Hindlimb muscle (tissue), 1 donor: Measurements from ENCODE around the gene LIPC. TPM values are rescaled to one million over a fixed set of nuclear protein-coding genes. Genes with fewer than 3 reads are reported as not detected.

Experiments
- DNase-seq: peaks from one replicate; pipeline ENCODE4 v3.0.0-alpha.2; 2013
- polyA plus RNA-seq: library from polyadenylated mRNA; unstranded; fragments of 120-200 nt; gene quantifications from one replicate; pipeline ENCODE4 v1.2.1, GENCODE V29; 2013; ENCODE audit not compliant: insufficient read length

The LIPC gene
- polyA plus RNA-seq = 1.0 TPM

DNA sequence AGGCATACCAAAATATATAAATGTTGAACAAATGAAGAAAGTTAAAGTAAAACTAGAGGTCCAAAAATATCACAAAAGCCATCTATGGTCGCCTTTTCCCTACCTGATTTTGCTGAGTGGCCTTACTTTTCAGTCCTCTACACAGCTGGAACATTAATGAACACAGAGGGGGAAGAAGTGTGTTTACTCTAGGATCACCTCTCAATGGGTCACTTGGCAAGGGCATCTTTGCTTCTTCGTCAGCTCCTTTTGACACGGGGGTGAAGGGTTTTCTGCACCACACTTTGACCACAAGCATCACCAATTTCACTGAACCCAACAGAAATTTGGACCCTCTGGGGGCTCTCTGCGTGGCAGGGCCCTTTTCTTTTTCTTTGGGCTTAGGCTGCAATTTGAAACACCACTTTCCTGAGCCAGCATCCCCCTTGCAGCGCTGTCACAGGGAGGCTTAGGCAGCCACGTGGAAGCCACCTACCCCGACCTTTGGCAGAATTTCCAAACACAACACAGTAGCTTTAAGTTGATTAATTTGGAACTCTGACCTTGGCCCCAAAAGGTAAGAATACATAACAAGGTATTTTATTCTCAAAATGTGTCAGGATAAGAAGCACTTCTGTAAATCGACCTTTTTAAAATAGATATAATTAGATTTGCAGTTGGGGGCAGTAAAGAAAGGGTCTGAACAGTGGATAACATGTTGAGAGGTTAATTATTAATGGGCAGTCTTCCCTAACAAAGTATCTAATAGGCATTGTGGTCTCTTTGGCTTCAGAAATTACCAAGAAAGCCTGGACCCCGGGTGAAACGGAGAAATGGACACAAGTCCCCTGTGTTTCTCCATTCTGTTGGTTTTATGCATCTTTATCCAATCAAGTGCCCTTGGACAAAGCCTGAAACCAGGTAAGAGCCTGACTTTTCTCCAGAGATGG is at the start of gene LIPC:
LIPC (plus strand) TSS at position 771 of the 929 bp plus-strand sequence; CDS start at position 813, 42 bp downstream.
- DNase-seq = no peak

GRCh38 chr15:58383876-58384275 is 47.9 kb upstream of the LIPC start:
- DNase-seq = no peak

- DNase-seq = no peak
Measured at GRCh38 chr15:58384667-58385066, 47.1 kb upstream of the LIPC start.

DNA sequence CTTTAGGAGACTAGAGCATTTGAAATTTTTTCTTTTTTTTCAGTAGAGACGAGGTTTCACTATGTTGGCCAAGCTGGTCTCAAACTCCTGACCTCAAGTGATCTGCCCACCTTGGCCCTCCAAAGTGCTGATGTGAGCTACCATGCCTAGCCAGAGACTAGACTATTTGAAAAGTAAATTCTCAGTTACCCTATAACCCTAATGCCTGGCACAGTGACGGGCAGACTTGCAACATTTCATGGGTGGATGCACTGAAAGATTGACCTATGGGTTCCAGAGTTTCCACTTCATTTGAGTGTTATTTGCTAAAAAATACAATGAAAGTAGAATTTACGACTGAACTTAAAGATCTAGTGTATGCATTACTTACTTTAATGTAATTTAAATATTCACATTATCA is 45.7 kb upstream of the LIPC start:
- no peak for DNase-seq

DNA sequence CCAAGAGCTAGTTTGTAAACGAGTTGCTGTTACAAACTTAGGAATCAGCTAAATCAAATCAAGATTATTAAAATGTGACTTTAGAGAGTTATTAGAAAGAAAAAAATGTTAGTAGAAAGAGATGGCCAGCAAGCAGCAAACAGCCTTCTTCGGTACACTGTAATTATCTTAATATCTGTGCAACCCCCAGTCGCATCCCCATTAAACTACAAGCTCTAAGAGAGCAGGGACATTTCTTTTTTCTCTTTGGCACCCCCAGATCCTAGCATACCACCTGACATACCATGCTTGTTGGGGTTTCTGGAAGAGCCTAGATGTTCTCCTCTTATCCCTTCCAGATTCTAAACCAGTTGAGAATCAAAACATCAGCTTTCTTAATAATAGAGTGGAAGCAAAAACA is 45.1 kb upstream of the LIPC start:
- DNase-seq = no peak

DNA sequence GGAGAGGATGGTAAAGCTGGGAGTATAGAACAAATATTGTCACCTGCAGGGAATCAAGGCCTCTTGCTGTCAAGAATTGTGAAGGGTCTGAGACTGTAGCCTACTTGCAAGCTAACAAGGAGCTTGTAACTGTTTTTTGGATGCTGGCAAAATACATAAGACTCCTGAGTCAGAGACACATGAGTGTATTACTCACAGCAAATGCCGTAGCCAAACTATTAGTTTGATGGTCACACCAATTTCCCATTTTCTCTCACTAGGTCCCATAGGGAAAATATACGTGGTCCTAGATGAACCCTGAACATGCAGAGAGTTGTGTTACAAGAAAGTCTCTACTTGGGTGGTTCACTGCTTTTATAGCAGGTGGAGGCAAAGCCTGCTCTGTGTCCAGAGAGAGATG is 44.7 kb upstream of the LIPC start:
- DNase-seq = no peak

- no peak for DNase-seq
Measured at GRCh38 chr15:58388211-58388610, 43.6 kb upstream of the LIPC start.

- DNase-seq = no peak
Measured at GRCh38 chr15:58390118-58390517, 41.7 kb upstream of the LIPC start.

- no peak for DNase-seq
Measured at GRCh38 chr15:58390655-58391054, 41.1 kb upstream of the LIPC start.

GRCh38 chr15:58391088-58391487 is 40.7 kb upstream of the LIPC start:
- no peak for DNase-seq

GRCh38 chr15:58392141-58392540 is 39.6 kb upstream of the LIPC start:
- DNase-seq = no peak

DNA sequence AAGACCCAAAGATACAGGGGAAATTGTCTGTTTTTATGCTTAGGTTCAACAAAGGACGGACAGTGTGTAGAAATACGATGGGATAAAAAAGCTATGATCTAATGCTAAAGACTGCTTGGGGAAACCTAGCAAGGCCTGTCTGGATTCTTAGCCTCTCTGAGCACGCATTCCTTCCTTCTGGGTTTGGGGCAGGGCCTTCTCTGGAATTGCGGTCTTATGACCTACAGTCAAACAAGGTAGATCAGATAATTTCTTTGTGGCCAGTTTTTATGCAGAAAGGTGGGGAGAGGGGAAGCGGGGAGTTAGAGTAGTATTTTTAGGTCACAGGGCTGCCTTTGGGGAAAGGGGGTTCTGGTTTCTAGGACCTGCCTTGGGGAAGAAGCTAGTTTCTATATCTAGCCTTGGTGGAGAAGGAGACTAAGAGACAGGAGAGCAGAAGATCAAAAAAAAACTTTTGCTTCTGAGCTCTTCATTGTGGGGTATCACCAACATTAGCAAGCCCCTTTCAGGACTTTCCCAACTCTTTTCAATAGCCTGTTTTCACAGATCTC is 39.1 kb upstream of the LIPC start:
- no peak for DNase-seq

DNA sequence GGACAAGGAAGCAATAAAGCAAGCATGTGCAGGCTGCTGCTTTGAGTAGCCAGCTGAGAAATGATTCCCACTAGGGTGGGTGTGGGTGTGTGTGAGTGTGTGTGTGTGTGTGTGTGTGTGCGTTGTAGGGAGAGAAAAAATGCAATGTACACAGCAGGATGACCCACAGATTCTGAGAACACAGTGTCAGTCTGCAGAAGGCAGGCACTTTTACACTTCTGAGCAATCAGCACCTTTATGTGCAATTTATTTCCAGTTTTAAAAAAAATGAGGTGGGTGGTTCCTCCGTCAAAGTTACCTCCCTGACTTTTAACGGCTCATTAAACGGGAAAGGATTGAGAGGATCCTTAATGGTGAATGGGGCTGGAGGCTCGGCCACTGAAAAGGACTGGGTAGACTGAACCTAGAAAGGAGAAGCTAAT is 38.5 kb upstream of the LIPC start:
- peak; percentile 23 for DNase-seq

GRCh38 chr15:58396181-58396580 is 35.6 kb upstream of the LIPC start:
- no peak for DNase-seq

DNA sequence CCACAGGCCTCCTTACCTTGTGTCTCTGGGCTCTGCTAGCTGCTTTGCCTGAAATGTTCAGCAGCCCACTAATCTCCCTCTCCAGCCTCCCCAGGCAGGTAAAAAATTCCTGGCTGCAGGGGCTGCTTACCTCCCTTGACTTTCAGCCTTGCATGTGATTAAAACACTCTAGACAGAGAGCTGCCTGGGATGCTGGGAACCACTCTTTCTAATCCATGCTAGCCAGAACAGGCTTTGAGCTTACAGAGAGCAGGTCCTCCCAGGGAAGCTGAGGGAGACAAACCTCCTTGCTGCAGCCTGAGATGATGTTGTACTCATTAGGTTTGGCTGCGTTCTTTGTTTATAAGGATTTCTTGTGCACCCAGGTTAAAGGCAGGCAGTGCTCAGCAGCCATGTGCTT is 33.7 kb upstream of the LIPC start:
- no peak for DNase-seq

DNA sequence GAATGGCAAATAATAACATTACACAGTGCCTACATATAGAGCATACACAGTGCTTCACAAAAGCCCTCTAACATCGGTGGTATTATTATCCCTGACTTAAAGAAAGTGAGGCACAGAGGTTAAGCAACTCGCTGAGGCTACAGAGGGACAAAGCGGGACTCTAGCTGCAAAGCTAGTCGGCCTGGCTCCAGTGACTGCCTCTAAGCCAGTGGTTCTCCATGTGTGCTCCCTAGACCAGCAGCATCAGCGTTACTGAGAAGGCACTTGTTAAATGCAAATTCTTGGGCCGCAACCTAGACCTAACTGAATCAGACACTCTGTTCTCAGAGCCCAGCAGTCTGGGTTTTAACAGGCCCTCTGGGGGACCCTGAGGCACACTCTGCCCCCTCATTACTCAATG is 33.1 kb upstream of the LIPC start:
- no peak for DNase-seq

GRCh38 chr15:58399739-58400138 is 32.1 kb upstream of the LIPC start:
- DNase-seq = no peak

- DNase-seq = no peak
Measured at GRCh38 chr15:58401276-58401675, 30.5 kb upstream of the LIPC start.

- no peak for DNase-seq
Measured at GRCh38 chr15:58401991-58402649, 29.7 kb upstream of the LIPC start.

DNA sequence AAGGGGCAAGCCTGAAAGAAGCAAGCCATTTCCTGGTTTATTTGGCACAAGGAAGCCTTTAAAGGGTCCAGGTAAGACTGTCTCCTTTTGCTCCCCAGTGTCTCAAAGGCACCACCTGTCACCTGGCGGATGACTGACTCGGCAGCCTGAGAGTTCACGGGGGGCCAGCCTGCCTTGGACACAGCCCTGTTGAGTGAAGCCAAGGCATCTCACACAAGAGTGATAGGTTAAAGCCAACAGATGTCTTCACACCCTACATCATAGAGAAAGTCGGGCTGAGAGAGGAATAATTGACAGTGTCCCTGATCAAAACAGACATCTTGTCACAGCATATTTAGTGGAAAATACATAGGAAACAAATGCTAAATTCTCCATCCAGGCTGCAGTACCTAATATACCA is 28.2 kb upstream of the LIPC start:
- no peak for DNase-seq

DNA sequence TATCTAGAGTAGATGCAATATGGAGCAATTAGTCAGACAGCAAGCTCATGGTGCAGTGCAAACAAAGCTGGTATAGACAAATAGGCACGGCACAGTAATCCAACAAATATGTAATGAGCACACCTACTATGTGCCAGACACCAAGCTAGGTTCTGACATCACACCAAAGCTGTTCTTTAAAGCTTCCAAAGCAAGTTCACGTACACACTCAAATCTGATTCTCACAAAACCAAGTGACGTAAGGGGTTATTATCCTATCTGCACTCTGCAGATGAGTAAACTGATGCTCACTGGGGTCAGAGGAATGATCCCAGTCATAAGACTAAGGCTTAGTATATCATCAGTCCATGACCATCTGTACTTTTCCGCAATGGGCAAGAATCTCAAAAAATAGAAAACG is 27.8 kb upstream of the LIPC start:
- no peak for DNase-seq

GRCh38 chr15:58404722-58405121 is 27.1 kb upstream of the LIPC start:
- no peak for DNase-seq

GRCh38 chr15:58405865-58406264 is 25.9 kb upstream of the LIPC start:
- no peak for DNase-seq

- no peak for DNase-seq
Measured at GRCh38 chr15:58406811-58407210, 25.0 kb upstream of the LIPC start.
